ENCODE results near the gene AP1G2. TPM values are rescaled to one million over a fixed set of nuclear protein-coding genes. Genes with fewer than 3 reads are reported as not detected.

The AP1G2 gene
- total RNA-seq, 1 donor from 2014 or later: 56.2 TPM

GRCh38 chr14:23535943-23536342 lies 31.6 kb downstream of the AP1G2 start:
- H3K4me1 ChIP-seq: no peaks in the 10 kb centered on the region
- TF ChIP-seq CTCF (IDR thresholded peaks at IDR 0.05): no peak
- intact Hi-C loops (cut with DNase I): no loop called here

DNA sequence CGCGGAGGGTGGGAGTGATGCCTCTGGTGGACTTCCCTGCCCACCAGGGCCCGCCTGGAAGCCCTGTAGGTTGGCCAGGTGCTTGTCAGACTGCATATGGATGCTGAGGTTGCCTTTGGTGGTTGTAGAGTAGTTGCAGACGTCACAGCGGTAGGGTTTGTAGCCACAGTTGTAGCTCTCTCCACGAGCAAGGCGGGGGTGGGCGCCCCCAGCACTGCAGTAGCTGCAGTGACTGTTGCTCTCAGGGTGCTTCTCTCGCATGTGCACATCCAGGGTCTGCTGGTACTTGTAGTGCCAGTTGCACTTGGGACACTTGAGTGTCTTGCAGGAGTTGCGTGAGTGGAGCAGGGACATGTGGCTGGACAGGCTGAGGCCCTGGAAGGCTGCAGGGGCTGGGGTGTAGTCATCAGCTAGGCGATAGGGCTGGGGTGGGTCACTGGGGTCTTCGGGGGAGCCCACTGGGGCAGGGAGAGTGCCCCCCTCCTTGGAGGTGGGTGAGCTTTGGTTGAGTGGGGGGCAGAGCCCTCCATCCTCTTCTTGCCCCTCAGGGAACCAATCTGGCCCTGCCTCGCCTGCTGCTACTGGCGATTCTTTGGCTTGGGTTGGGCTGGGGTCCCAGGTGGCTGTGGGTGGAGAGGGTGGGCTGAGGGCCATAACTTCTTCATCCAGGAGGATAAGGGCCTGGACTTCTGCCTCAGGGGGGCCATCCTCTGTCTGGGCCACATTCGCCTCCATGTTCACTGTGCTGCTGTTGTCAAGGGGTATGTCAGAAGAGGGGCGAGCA lies 33.7 kb downstream of the AP1G2 start:
- Histone ChIP-seq H3K27ac (no peak overlapping the region), H3K4me1 (no peaks in the 10 kb centered on the region), H3K36me3 (no peaks in the 10 kb centered on the region), H3K27me3 (no peaks in the 10 kb centered on the region), H3K9me3 (no peaks in the 10 kb centered on the region), H3K4me3 (no peak overlapping the region)
- intact Hi-C loops (cut with DNase I): no loop called here
- no peak for DNase-seq (ENCODE audit: low spot score in 2 of 2)
- TF ChIP-seq CTCF (IDR thresholded peaks at IDR 0.05): no peak

More at GRCh38 chr14:23535943-23536342, 31.6 kb downstream of the AP1G2 start:
- no peak for DNase-seq (ENCODE audit: low spot score in 2 of 2)
- H3K36me3 ChIP-seq: no peaks in the 10 kb centered on the region
- H3K27me3 ChIP-seq: no peaks in the 10 kb centered on the region
- no peak overlapping the region for H3K27ac ChIP-seq
- H3K4me3 ChIP-seq: no peak overlapping the region
- H3K9me3 ChIP-seq: no peaks in the 10 kb centered on the region

DNA sequence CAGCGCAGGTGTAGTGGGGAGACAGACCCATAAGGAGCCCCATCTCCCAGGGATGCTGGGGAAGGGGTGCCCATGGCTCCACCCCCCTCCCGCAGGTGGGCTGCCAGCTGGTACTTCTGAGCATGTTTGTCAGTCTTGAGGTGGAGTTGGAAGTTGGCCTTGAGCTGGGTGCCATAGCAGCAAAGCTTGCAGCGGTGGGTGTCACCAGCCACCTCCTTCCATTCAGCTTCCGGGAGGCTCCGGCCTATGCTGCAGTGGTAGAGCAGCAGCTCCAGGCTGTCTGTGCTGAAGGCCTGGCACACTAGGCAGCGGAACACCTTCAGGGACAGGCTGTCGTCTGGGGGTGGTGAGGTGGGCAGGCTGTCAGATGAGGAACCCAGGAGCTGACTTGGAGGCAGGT lies 34.9 kb downstream of the AP1G2 start:
- Histone ChIP-seq H3K4me1 (no peaks in the 10 kb centered on the region), H3K27ac (no peak overlapping the region), H3K4me3 (no peak overlapping the region), H3K9me3 (no peaks in the 10 kb centered on the region), H3K36me3 (no peaks in the 10 kb centered on the region), H3K27me3 (no peaks in the 10 kb centered on the region)
- no peak for TF ChIP-seq CTCF (IDR thresholded peaks at IDR 0.05)
- intact Hi-C loops (cut with DNase I): no loop called here
- DNase-seq (ENCODE audit: low spot score in 2 of 2): no peak

GRCh38 chr14:23531391-23531790 lies 36.2 kb downstream of the AP1G2 start:
- no peak for DNase-seq (ENCODE audit: low spot score in 2 of 2)
- Histone ChIP-seq H3K9me3 (no peaks in the 10 kb centered on the region), H3K27ac (no peak overlapping the region), H3K4me3 (no peak overlapping the region), H3K36me3 (no peaks in the 10 kb centered on the region), H3K4me1 (no peaks in the 10 kb centered on the region), H3K27me3 (no peaks in the 10 kb centered on the region)
- TF ChIP-seq CTCF (IDR thresholded peaks at IDR 0.05): no peak
- intact Hi-C loops (cut with DNase I): no loop called here

GRCh38 chr14:23530375-23531055 lies 37.1 kb downstream of the AP1G2 start:
- Histone ChIP-seq H3K27ac (no peak overlapping the region), H3K36me3 (peaks cover 0 to 2% of the 10 kb centered on the region in 2 donors), H3K9me3 (no peaks in the 10 kb centered on the region), H3K4me1 (no peaks in the 10 kb centered on the region), H3K4me3 (no peak overlapping the region), H3K27me3 (no peaks in the 10 kb centered on the region)
- TF ChIP-seq CTCF (IDR thresholded peaks at IDR 0.05): no peak
- DNase-seq (ENCODE audit: low spot score in 2 of 2): no peak
- intact Hi-C loops (cut with DNase I): no loop called here

All from ascending aorta (tissue), 2 donors.